Measurements from ENCODE around the gene ARMC12. TPM values are rescaled to one million over a fixed set of nuclear protein-coding genes. Genes with fewer than 3 reads are reported as not detected.
A peak's percentile ranks its signal among the peaks of the same experiment; 100 is the strongest.
"Not testable (repeated sequence)": the region's sequence is repeated elsewhere in the genome, so short reads cannot be mapped to it uniquely, and the experiment has no call there.

ARMC12 gene
- 1 to 10 TPM in 1 of 6 donors, under 1 TPM in 3, not detected in 2; 0.30 to 2.2 (median 0.77) TPM for polyA plus RNA-seq (ENCODE audit: low read depth in 6 of 6)

- H3K36me3 Mint-ChIP-seq, result no peaks in the 10 kb centered on the region
- H3K4me1 Mint-ChIP-seq, result peaks cover 24 to 38% (median 26%) of the 10 kb centered on the region in 3 donors
- ATAC-seq (ENCODE audit: low read depth in 2 of 2), result no peak
- no peaks in the 10 kb centered on the region for H3K27me3 Mint-ChIP-seq
- peak within 1 kb of the TSS in 2 of 8 donors; percentile 56 to 65 for H3K4me3 Mint-ChIP-seq
- no peak for DNase-seq
- no peaks in the 10 kb centered on the region for H3K9me3 Mint-ChIP-seq
- peak within 1 kb of the TSS in 4 of 6 donors; percentile 59 to 84 (median 74) for H3K27ac Mint-ChIP-seq
Observed at GRCh38 chr6:35736982-35737412, at the start of gene ARMC12. TSS of gene ARMC12 (plus strand) at chr6:35737032. CDS start at chr6:35737109, 77 bp downstream.

GRCh38 chr6:35687658-35688604 lies 48.9 kb upstream of the ARMC12 start:
- Mint-ChIP-seq H3K4me3 (peak overlapping the region; percentile 84 to 98 (median 95)), H3K36me3 (no peaks in the 10 kb centered on the region), H3K9me3 (no peaks in the 10 kb centered on the region), H3K4me1 (peaks cover 17 to 19% (median 18%) of the 10 kb centered on the region in 3 donors), H3K27me3 (no peaks in the 10 kb centered on the region), H3K27ac (peak overlapping the region; percentile 65 to 89 (median 76))
- DNase-seq (peak; percentile 48), ATAC-seq (ENCODE audit: low read depth in 2 of 2) (peak; percentile 52 to 57)

GRCh38 chr6:35688605-35689322 lies 48.1 kb upstream of the ARMC12 start, which contains the start of gene FKBP5:
TSS of gene FKBP5 (minus strand) at chr6:35688915. CDS start at chr6:35642824, 46,091 bp downstream.
- Mint-ChIP-seq H3K27me3 (no peaks in the 10 kb centered on the region), H3K4me1 (peaks cover 17 to 19% (median 18%) of the 10 kb centered on the region in 3 donors), H3K4me3 (peak within 1 kb of the TSS; percentile 87 to 98 (median 95)), H3K36me3 (no peaks in the 10 kb centered on the region), H3K9me3 (no peaks in the 10 kb centered on the region), H3K27ac (peak within 1 kb of the TSS; percentile 66 to 89 (median 76))
- peak; percentile 87 for DNase-seq
- ATAC-seq (ENCODE audit: low read depth in 2 of 2), result peak; percentile 90 to 91

GRCh38 chr6:35690006-35690405 lies 46.8 kb upstream of the ARMC12 start:
- H3K27me3 Mint-ChIP-seq; H3K27ac Mint-ChIP-seq; H3K9me3 Mint-ChIP-seq; H3K36me3 Mint-ChIP-seq; ATAC-seq (ENCODE audit: low read depth in 2 of 2); DNase-seq: not testable (repeated sequence)
- Mint-ChIP-seq H3K4me1 (peaks cover 17 to 19% (median 18%) of the 10 kb centered on the region in 3 donors), H3K4me3 (peak overlapping the region in 2 of 8 donors; percentile 29 to 79)

GRCh38 chr6:35690484-35690883 lies 46.3 kb upstream of the ARMC12 start:
- H3K4me3 Mint-ChIP-seq, result peak overlapping the region in 1 of 8 donors; percentile 79
- no peak overlapping the region for H3K27ac Mint-ChIP-seq
- no peaks in the 10 kb centered on the region for H3K36me3 Mint-ChIP-seq
- H3K27me3 Mint-ChIP-seq, result no peaks in the 10 kb centered on the region
- ATAC-seq (ENCODE audit: low read depth in 2 of 2), result no peak
- H3K9me3 Mint-ChIP-seq, result no peaks in the 10 kb centered on the region
- DNase-seq, result no peak
- peaks cover 17 to 19% (median 18%) of the 10 kb centered on the region in 3 donors for H3K4me1 Mint-ChIP-seq

- Mint-ChIP-seq H3K4me1 (peaks cover 17 to 19% (median 18%) of the 10 kb centered on the region in 3 donors), H3K4me3 (peak overlapping the region in 1 of 8 donors; percentile 54), H3K9me3 (no peaks in the 10 kb centered on the region), H3K27ac (no peak overlapping the region), H3K36me3 (no peaks in the 10 kb centered on the region), H3K27me3 (no peaks in the 10 kb centered on the region)
- ATAC-seq (ENCODE audit: low read depth in 2 of 2), result no peak
- DNase-seq, result no peak
Observed at GRCh38 chr6:35691027-35691824, 45.6 kb upstream of the ARMC12 start.

- Mint-ChIP-seq H3K27me3 (no peaks in the 10 kb centered on the region), H3K36me3 (no peaks in the 10 kb centered on the region), H3K4me1 (peaks cover 0 to 4% (median 3%) of the 10 kb centered on the region in 3 donors), H3K4me3 (no peak overlapping the region), H3K27ac (no peak overlapping the region), H3K9me3 (no peaks in the 10 kb centered on the region)
- ATAC-seq (ENCODE audit: low read depth in 2 of 2) (no peak), DNase-seq (no peak)
Observed at GRCh38 chr6:35694462-35694861, 42.4 kb upstream of the ARMC12 start.

GRCh38 chr6:35698430-35698829 lies 38.4 kb upstream of the ARMC12 start:
- H3K9me3 Mint-ChIP-seq; DNase-seq; H3K27me3 Mint-ChIP-seq; H3K4me3 Mint-ChIP-seq; H3K4me1 Mint-ChIP-seq; ATAC-seq (ENCODE audit: low read depth in 2 of 2); H3K27ac Mint-ChIP-seq; H3K36me3 Mint-ChIP-seq: not testable (repeated sequence)

GRCh38 chr6:35698858-35699257 lies 38.0 kb upstream of the ARMC12 start:
- ATAC-seq (ENCODE audit: low read depth in 2 of 2) (no peak), DNase-seq (no peak)
- Mint-ChIP-seq H3K36me3 (no peaks in the 10 kb centered on the region), H3K4me1 (no peaks in the 10 kb centered on the region), H3K27ac (no peak overlapping the region), H3K9me3 (peaks cover 0 to 5% (median 0%) of the 10 kb centered on the region in 7 donors), H3K4me3 (no peak overlapping the region), H3K27me3 (no peaks in the 10 kb centered on the region)

- ATAC-seq (ENCODE audit: low read depth in 2 of 2), result no peak
- H3K27ac Mint-ChIP-seq, result peak overlapping the region in 1 of 6 donors; percentile 11
- H3K27me3 Mint-ChIP-seq, result no peaks in the 10 kb centered on the region
- H3K4me1 Mint-ChIP-seq, result no peaks in the 10 kb centered on the region
- DNase-seq, result no peak
- H3K36me3 Mint-ChIP-seq, result no peaks in the 10 kb centered on the region
- peaks cover 0 to 8% (median 0%) of the 10 kb centered on the region in 7 donors for H3K9me3 Mint-ChIP-seq
- H3K4me3 Mint-ChIP-seq, result no peak overlapping the region
Observed at GRCh38 chr6:35703554-35703953, 33.3 kb upstream of the ARMC12 start.

- H3K4me1 Mint-ChIP-seq, result no peaks in the 10 kb centered on the region
- DNase-seq (no peak), ATAC-seq (ENCODE audit: low read depth in 2 of 2) (no peak)
- peaks cover 0 to 8% (median 0%) of the 10 kb centered on the region in 3 donors for H3K27me3 Mint-ChIP-seq
- no peaks in the 10 kb centered on the region for H3K36me3 Mint-ChIP-seq
- peaks cover 0 to 8% (median 0%) of the 10 kb centered on the region in 7 donors for H3K9me3 Mint-ChIP-seq
- H3K27ac Mint-ChIP-seq, result no peak overlapping the region
- H3K4me3 Mint-ChIP-seq, result no peak overlapping the region
Observed at GRCh38 chr6:35706468-35706867, 30.4 kb upstream of the ARMC12 start.

- H3K36me3 Mint-ChIP-seq, result no peaks in the 10 kb centered on the region
- H3K4me3 Mint-ChIP-seq, result no peak overlapping the region
- no peak overlapping the region for H3K27ac Mint-ChIP-seq
- H3K4me1 Mint-ChIP-seq, result no peaks in the 10 kb centered on the region
- no peak for ATAC-seq (ENCODE audit: low read depth in 2 of 2)
- peaks cover 0 to 8% (median 0%) of the 10 kb centered on the region in 3 donors for H3K27me3 Mint-ChIP-seq
- H3K9me3 Mint-ChIP-seq, result peaks cover 0 to 8% (median 0%) of the 10 kb centered on the region in 7 donors
- DNase-seq, result no peak
Observed at GRCh38 chr6:35707714-35708407, 29.0 kb upstream of the ARMC12 start.

Measured in naive B cell (primary cell).